ENCODE measurements around the gene SUOX.

SUOX gene

DNA sequence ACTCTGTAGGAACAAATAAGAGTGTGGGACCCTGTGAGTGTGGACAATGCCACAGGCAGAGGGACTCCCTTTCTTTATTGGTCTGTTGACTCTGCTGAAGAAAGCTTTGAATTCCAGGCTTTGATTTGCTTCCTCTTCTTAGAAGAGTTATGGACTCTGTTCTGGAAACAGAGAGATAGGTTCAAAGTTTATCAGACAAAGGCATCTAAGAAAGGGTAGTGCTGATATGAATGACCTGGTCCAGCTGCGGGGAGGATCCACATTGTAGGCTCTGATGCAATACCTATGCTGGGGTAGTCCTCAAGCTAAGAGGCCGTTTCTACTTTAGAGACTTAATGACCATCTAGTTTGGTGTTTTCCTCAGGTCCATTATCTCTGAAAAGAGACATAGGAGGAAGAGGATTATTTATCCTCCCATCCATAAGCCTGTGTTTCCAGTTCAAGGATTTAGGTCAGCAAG lies 13.1 kb downstream of the SUOX start:
- no peak for DNase-seq (ENCODE audit: extremely low spot score)
- POLR2A ChIA-PET = no interaction called here
- CTCF ChIA-PET = no interaction called here
- TF ChIP-seq FOXM1 (IDR thresholded peaks at IDR 0.05; ENCODE audit: borderline replicate concordance) (no peak), BHLHE40 (IDR thresholded peaks at IDR 0.05; ENCODE audit: borderline replicate concordance) (no peak)

- no peak for TF ChIP-seq SUZ12 (IDR thresholded peaks at IDR 0.05)
- no peak for TF ChIP-seq CTBP1 (IDR thresholded peaks at IDR 0.05; ENCODE audit: borderline replicate concordance)
- no peak for TF ChIP-seq ELF4 (IDR thresholded peaks at IDR 0.05)
- TF ChIP-seq ARNT (IDR thresholded peaks at IDR 0.05) = no peak
- TF ChIP-seq BHLHE40 (IDR thresholded peaks at IDR 0.05; ENCODE audit: borderline replicate concordance) = no peak
- TF ChIP-seq ZNF384 (IDR thresholded peaks at IDR 0.05) = no peak
- TF ChIP-seq SP1 (IDR thresholded peaks at IDR 0.05) = no peak
- no peak for TF ChIP-seq FOXA1 (IDR thresholded peaks at IDR 0.05)
- TF ChIP-seq HDGF (IDR thresholded peaks at IDR 0.05; ENCODE audit: borderline replicate concordance) = no peak
- TF ChIP-seq FOXK2 (IDR thresholded peaks at IDR 0.05) = no peak
- no peak for TF ChIP-seq NFRKB (IDR thresholded peaks at IDR 0.05)
- TF ChIP-seq TARDBP (IDR thresholded peaks at IDR 0.05) = no peak
- no peak for TF ChIP-seq PKNOX1 (IDR thresholded peaks at IDR 0.05)
- TF ChIP-seq L3MBTL2 (conservative IDR thresholded peaks at IDR 0.05) = no peak
- no peak for TF ChIP-seq FOXM1 (IDR thresholded peaks at IDR 0.05; ENCODE audit: borderline replicate concordance)
- no peak for DNase-seq (ENCODE audit: extremely low spot score)
- CTCF ChIA-PET = no interaction called here
- POLR2A ChIA-PET = interaction anchor here (0.5 kb wide), 1 partner anchor 89 kb away, joined by 3 read pairs; no protein-coding TSS in a partner anchor
Observed at GRCh38 chr12:56011509-56012090, 14.5 kb downstream of the SUOX start.

GRCh38 chr12:56013482-56013881 lies 16.4 kb downstream of the SUOX start:
- ChIA-PET POLR2A (interaction anchor here (0.7 to 0.9 kb wide), 2 partner anchors 16 to 86 kb away, joined by 3 to 4 read pairs; partner anchors contain the start of gene SUOX), CTCF (interaction anchor here (1.0 kb wide), 1 partner anchor 18 kb away, joined by 5 read pairs; no protein-coding TSS in a partner anchor)
- TF ChIP-seq ZNF384 (IDR thresholded peaks at IDR 0.05) = no peak
- TF ChIP-seq LEF1 (IDR thresholded peaks at IDR 0.05; ENCODE audit: borderline replicate concordance) = no peak
- no peak for TF ChIP-seq ELF4 (IDR thresholded peaks at IDR 0.05)
- TF ChIP-seq CTBP1 (IDR thresholded peaks at IDR 0.05; ENCODE audit: borderline replicate concordance) = no peak
- no peak for TF ChIP-seq BHLHE40 (IDR thresholded peaks at IDR 0.05; ENCODE audit: borderline replicate concordance)
- no peak for TF ChIP-seq SUZ12 (IDR thresholded peaks at IDR 0.05)
- no peak for TF ChIP-seq L3MBTL2 (conservative IDR thresholded peaks at IDR 0.05)
- no peak for TF ChIP-seq ARNT (IDR thresholded peaks at IDR 0.05)
- TF ChIP-seq NFRKB (IDR thresholded peaks at IDR 0.05) = no peak
- TF ChIP-seq SP1 (IDR thresholded peaks at IDR 0.05) = no peak
- TF ChIP-seq HDGF (IDR thresholded peaks at IDR 0.05; ENCODE audit: borderline replicate concordance) = no peak
- no peak for DNase-seq (ENCODE audit: extremely low spot score)

- ChIA-PET POLR2A (interaction anchor here (0.7 to 0.9 kb wide), 2 partner anchors 17 to 87 kb away, joined by 3 to 4 read pairs; partner anchors contain the start of gene SUOX), CTCF (interaction anchor here (0.6 to 1.0 kb wide), 2 partner anchors 19 to 276 kb away, joined by 4 to 5 read pairs; no protein-coding TSS in a partner anchor)
- TF ChIP-seq TARDBP (IDR thresholded peaks at IDR 0.05) (no peak), ARNT (IDR thresholded peaks at IDR 0.05) (no peak), ELF4 (IDR thresholded peaks at IDR 0.05) (no peak), FOXA1 (IDR thresholded peaks at IDR 0.05) (no peak)
- no peak for DNase-seq (ENCODE audit: extremely low spot score)
Observed at GRCh38 chr12:56014205-56014604, 17.1 kb downstream of the SUOX start.

- TF ChIP-seq ZNF384 (IDR thresholded peaks at IDR 0.05) (no peak), L3MBTL2 (conservative IDR thresholded peaks at IDR 0.05) (no peak), LEF1 (IDR thresholded peaks at IDR 0.05; ENCODE audit: borderline replicate concordance) (no peak), SUZ12 (IDR thresholded peaks at IDR 0.05) (no peak), FOXK2 (IDR thresholded peaks at IDR 0.05) (no peak), ARNT (IDR thresholded peaks at IDR 0.05) (no peak)
- CTCF ChIA-PET = no interaction called here
- POLR2A ChIA-PET = no interaction called here
- DNase-seq (ENCODE audit: extremely low spot score) = no peak
Observed at GRCh38 chr12:56017181-56017580, 20.1 kb downstream of the SUOX start.

- TF ChIP-seq FOXK2 (IDR thresholded peaks at IDR 0.05) (no peak), ELF4 (IDR thresholded peaks at IDR 0.05) (no peak)
- ChIA-PET POLR2A (interaction anchor here (1.1 to 1.2 kb wide), 2 partner anchors 11 to 45 kb away, joined by 3 read pairs; partner anchors contain the start of gene RAB5B), CTCF (no interaction called here)
- no peak for DNase-seq (ENCODE audit: extremely low spot score)
Observed at GRCh38 chr12:56018356-56018755, 21.3 kb downstream of the SUOX start.

DNA sequence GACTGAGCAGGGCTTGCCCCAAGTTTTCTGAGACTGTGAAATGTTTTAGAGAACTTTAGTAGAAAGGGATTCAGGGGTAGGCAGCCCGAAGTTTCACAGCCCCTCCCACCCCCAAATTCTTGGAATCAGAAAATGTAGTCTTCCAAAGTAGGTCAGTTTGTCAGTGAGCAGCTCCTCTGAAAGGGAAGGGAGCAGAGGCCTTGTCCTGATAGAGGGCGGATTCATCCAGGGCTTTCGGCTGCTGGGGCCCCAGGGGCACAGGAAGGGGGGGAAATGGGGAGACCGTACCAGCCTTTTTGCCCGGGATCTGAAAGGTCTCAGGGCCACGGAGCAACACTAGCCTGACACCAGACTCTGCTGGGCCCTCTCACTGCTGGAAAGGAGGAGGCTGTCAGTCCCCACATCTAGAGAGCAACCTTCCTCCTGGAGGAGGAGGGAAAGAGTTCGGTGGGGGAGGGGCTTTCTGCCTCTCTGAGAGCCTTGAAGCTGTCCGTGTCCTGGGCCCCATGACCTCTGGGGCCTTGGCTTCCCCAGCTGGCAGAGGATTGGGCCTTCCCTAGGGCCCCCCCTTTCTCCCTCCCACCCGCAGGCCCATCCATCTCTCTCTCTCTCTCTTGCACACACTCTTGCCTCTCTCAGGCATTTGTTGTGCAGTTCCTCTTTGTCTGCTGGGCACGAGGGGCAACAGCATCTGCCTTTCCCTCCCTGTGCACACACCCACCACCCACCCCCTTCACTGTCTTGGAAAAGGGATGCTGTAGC lies 23.5 kb downstream of the SUOX start, which contains the start of gene IKZF4:
IKZF4 (plus strand) TSS at position 621 of the 762 bp plus-strand sequence. CDS start 451 bp downstream, outside the sequence.
- POLR2A ChIA-PET = no interaction called here
- TF ChIP-seq BHLHE40 (IDR thresholded peaks at IDR 0.05; ENCODE audit: borderline replicate concordance) (no peak), ARNT (IDR thresholded peaks at IDR 0.05) (no peak), FOXM1 (IDR thresholded peaks at IDR 0.05; ENCODE audit: borderline replicate concordance) (no peak), ELF4 (IDR thresholded peaks at IDR 0.05) (no peak), SP1 (IDR thresholded peaks at IDR 0.05) (no peak), ZNF384 (IDR thresholded peaks at IDR 0.05) (no peak), NFRKB (IDR thresholded peaks at IDR 0.05) (no peak), FOXK2 (IDR thresholded peaks at IDR 0.05) (no peak), FOXA1 (IDR thresholded peaks at IDR 0.05) (no peak), SUZ12 (IDR thresholded peaks at IDR 0.05) (no peak), LEF1 (IDR thresholded peaks at IDR 0.05; ENCODE audit: borderline replicate concordance) (no peak), TARDBP (IDR thresholded peaks at IDR 0.05) (no peak), L3MBTL2 (conservative IDR thresholded peaks at IDR 0.05) (no peak)
- CTCF ChIA-PET = interaction anchor here (1.8 kb wide), 1 partner anchor 9 kb away, joined by 6 read pairs; no protein-coding TSS in a partner anchor
- DNase-seq (ENCODE audit: extremely low spot score) = no peak
